GM23338 (cell line): ENCODE data around the gene UBASH3B. TPM values are rescaled to one million over a fixed set of nuclear protein-coding genes. Genes with fewer than 3 reads are reported as not detected.

Experiments
- ATAC-seq: fragments of 200-7000 bp; cut with Tn5 transposase; 3 replicates; pipeline ENCODE4 v1.9.1; 2020
- DNase-seq: peaks from one replicate; pipeline ENCODE4 v3.0.0-alpha.2; 2015; ENCODE audit warnings: low spot score
- H2AFZ ChIP-seq: fragments of 200-600 bp; sonication (generic); 2 replicates; pipeline ENCODE4 v1.8.0; 2016; ENCODE audit warnings: antibody characterized with exemption, mild to moderate bottlenecking, moderate library complexity
- H3F3A ChIP-seq: fragments of 200-600 bp; sonication (generic); replicated peaks from 2 replicates; pipeline ENCODE4 v1.8.0; 2017; ENCODE audit warnings: antibody characterized with exemption, mixed run types, low read depth
- H3K27ac ChIP-seq: fragments of 200-600 bp; sonication (generic); 2 replicates; pipeline ENCODE4 v1.6.1; 2016; ENCODE audit warnings: low read depth
- H3K27me3 ChIP-seq: fragments of 200-600 bp; sonication (generic); 2 replicates; pipeline ENCODE4 v1.8.0; 2016; ENCODE audit warnings: mild to moderate bottlenecking, mixed run types, moderate library complexity; ENCODE audit not compliant: insufficient read depth
- H3K36me3 ChIP-seq: fragments of 200-600 bp; sonication (generic); 2 replicates; pipeline ENCODE4 v1.8.0; 2016; ENCODE audit warnings: mild to moderate bottlenecking; ENCODE audit not compliant: insufficient read depth
- H3K4me1 ChIP-seq: fragments of 200-600 bp; sonication (generic); 2 replicates; pipeline ENCODE4 v1.8.0; 2016; ENCODE audit warnings: mild to moderate bottlenecking, moderate library complexity; ENCODE audit not compliant: insufficient read depth
- H3K4me2 ChIP-seq: fragments of 200-600 bp; sonication (generic); 2 replicates; pipeline ENCODE4 v1.7.1; 2017; ENCODE audit warnings: mixed run types
- H3K4me3 ChIP-seq: fragments of 200-600 bp; sonication (generic); 2 replicates; pipeline ENCODE4 v1.6.1; 2016; ENCODE audit warnings: mixed run types
- H3K79me2 ChIP-seq: fragments of 200-600 bp; sonication (generic); replicated peaks from 2 replicates; pipeline ENCODE4 v1.8.0; 2017; ENCODE audit warnings: mild to moderate bottlenecking; ENCODE audit not compliant: insufficient read depth
- H3K9me2 ChIP-seq: fragments of 200-600 bp; sonication (generic); 2 replicates; pipeline ENCODE4 v1.8.0; 2017; ENCODE audit not compliant: insufficient read depth
- H4K20me1 ChIP-seq: fragments of 200-600 bp; sonication (generic); replicated peaks from 2 replicates; pipeline ENCODE4 v1.8.0; 2017; ENCODE audit warnings: mild to moderate bottlenecking; ENCODE audit not compliant: insufficient read depth
- H3K27ac Mint-ChIP-seq: 2 replicates; pipeline ENCODE4 v1.8.0; 2020; ENCODE audit warnings: inconsistent platforms, mild to moderate bottlenecking, moderate library complexity, mixed read lengths
- H3K27me3 Mint-ChIP-seq: 3 replicates; pipeline ENCODE4 v1.8.0; 2022; ENCODE audit warnings: low read depth, mild to moderate bottlenecking, moderate library complexity, mixed read lengths, inconsistent platforms; ENCODE audit not compliant: insufficient read depth, poor library complexity
- H3K36me3 Mint-ChIP-seq: 3 replicates; pipeline ENCODE4 v1.8.0; 2021; ENCODE audit warnings: low read depth, mild to moderate bottlenecking, inconsistent platforms, moderate library complexity, mixed read lengths
- H3K4me1 Mint-ChIP-seq: 3 replicates; pipeline ENCODE4 v1.8.0; 2020; ENCODE audit warnings: mild to moderate bottlenecking, inconsistent platforms, mixed read lengths
- H3K4me3 Mint-ChIP-seq: 3 replicates; pipeline ENCODE4 v1.8.0; 2021; ENCODE audit warnings: moderate library complexity, mild to moderate bottlenecking, inconsistent platforms, mixed read lengths
- H3K9me3 Mint-ChIP-seq: 3 replicates; pipeline ENCODE4 v1.8.0; 2020; ENCODE audit warnings: moderate library complexity, mild to moderate bottlenecking, inconsistent platforms, mixed read lengths
- CREB1 ChIP-seq: fragments of 250-450 bp; sonication (Bioruptor Pico); IDR thresholded peaks from 2 replicates; pipeline ENCODE4 v1.5.0; 2020; ENCODE audit warnings: low read depth, mild to moderate bottlenecking, moderate library complexity
- EZH2phosphoT487 ChIP-seq: fragments of 200-600 bp; sonication (generic); IDR thresholded peaks from one replicate; pipeline ENCODE4 v1.8.1; 2018; ENCODE audit warnings: antibody characterized with exemption; ENCODE audit not compliant: unreplicated experiment
- JUNB ChIP-seq: IDR thresholded peaks from one replicate; pipeline ENCODE4 v1.6.1; 2016; ENCODE audit warnings: antibody characterized with exemption; ENCODE audit not compliant: unreplicated experiment
- NANOG ChIP-seq: IDR thresholded peaks from 2 replicates; pipeline ENCODE4 v1.6.1; 2016; ENCODE audit warnings: antibody characterized with exemption, borderline replicate concordance
- STAT1 ChIP-seq: IDR thresholded peaks from one replicate; pipeline ENCODE4 v1.6.1; 2016; ENCODE audit warnings: antibody characterized with exemption; ENCODE audit not compliant: unreplicated experiment
- ZNF114 ChIP-seq: fragments of 250-450 bp; sonication (Bioruptor Pico); IDR thresholded peaks from 2 replicates; pipeline ENCODE4 v1.5.0; 2020; ENCODE audit warnings: mild to moderate bottlenecking, moderate library complexity
- ZNF331 ChIP-seq: fragments of 250-450 bp; sonication (Bioruptor Pico); IDR thresholded peaks from 2 replicates; pipeline ENCODE4 v1.5.0; 2020; ENCODE audit warnings: low read depth, mild to moderate bottlenecking, moderate library complexity
- ZNF462 ChIP-seq: fragments of 250-450 bp; sonication (Bioruptor Pico); IDR thresholded peaks from 2 replicates; pipeline ENCODE4 v1.5.0; 2020; ENCODE audit warnings: mild to moderate bottlenecking, moderate library complexity
- polyA plus RNA-seq: library from polyadenylated mRNA; unstranded; fragments of >200 nt; fragmentation: Nextera tagmentation; extraction: Ambion mirVana; gene quantifications from 2 replicates; pipeline ENCODE4 v1.2.1, GENCODE V29; 2016
- total RNA-seq: library from RNA; depleted of rRNA; stranded (reverse); fragments of >200 nt; shearing (Covaris generic); gene quantifications from 2 replicates; pipeline ENCODE4 v1.2.3, GENCODE V29; 2014
- TF ChIP-seq, protein P1 (sequence below): IDR thresholded peaks from 2 replicates; pipeline ENCODE4 v1.6.1; 2016; ENCODE audit warnings: antibody characterized with exemption
- TF ChIP-seq, protein P2 (sequence below): IDR thresholded peaks from one replicate; pipeline ENCODE4 v1.6.1; 2018; ENCODE audit warnings: antibody characterized with exemption; ENCODE audit not compliant: unreplicated experiment

Gene UBASH3B
- total and polyA plus RNA-seq, 2 experiments from 2014 or later: 2.1 to 12.0 TPM

- TF ChIP-seq, protein P1, sequence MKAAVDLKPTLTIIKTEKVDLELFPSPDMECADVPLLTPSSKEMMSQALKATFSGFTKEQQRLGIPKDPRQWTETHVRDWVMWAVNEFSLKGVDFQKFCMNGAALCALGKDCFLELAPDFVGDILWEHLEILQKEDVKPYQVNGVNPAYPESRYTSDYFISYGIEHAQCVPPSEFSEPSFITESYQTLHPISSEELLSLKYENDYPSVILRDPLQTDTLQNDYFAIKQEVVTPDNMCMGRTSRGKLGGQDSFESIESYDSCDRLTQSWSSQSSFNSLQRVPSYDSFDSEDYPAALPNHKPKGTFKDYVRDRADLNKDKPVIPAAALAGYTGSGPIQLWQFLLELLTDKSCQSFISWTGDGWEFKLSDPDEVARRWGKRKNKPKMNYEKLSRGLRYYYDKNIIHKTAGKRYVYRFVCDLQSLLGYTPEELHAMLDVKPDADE: no peak
- TF ChIP-seq STAT1: no peak
- TF ChIP-seq CREB1 (CRISPR knock-in tag): no peak
- no peak for TF ChIP-seq ZNF114 (CRISPR knock-in tag)
- no peak for TF ChIP-seq ZNF331
- no peak for TF ChIP-seq NANOG
These were observed 64.8 kb downstream of the UBASH3B start (continued) for GRCh38 chr11:122720107-122720881.

- TF ChIP-seq, protein P2, sequence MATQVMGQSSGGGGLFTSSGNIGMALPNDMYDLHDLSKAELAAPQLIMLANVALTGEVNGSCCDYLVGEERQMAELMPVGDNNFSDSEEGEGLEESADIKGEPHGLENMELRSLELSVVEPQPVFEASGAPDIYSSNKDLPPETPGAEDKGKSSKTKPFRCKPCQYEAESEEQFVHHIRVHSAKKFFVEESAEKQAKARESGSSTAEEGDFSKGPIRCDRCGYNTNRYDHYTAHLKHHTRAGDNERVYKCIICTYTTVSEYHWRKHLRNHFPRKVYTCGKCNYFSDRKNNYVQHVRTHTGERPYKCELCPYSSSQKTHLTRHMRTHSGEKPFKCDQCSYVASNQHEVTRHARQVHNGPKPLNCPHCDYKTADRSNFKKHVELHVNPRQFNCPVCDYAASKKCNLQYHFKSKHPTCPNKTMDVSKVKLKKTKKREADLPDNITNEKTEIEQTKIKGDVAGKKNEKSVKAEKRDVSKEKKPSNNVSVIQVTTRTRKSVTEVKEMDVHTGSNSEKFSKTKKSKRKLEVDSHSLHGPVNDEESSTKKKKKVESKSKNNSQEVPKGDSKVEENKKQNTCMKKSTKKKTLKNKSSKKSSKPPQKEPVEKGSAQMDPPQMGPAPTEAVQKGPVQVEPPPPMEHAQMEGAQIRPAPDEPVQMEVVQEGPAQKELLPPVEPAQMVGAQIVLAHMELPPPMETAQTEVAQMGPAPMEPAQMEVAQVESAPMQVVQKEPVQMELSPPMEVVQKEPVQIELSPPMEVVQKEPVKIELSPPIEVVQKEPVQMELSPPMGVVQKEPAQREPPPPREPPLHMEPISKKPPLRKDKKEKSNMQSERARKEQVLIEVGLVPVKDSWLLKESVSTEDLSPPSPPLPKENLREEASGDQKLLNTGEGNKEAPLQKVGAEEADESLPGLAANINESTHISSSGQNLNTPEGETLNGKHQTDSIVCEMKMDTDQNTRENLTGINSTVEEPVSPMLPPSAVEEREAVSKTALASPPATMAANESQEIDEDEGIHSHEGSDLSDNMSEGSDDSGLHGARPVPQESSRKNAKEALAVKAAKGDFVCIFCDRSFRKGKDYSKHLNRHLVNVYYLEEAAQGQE: no peak
- no peak for TF ChIP-seq NANOG
- TF ChIP-seq ZNF114 (CRISPR knock-in tag): no peak
- no peak for TF ChIP-seq ZNF462 (CRISPR knock-in tag)
- no peak for TF ChIP-seq JUNB
- no peak for TF ChIP-seq ZNF331
- TF ChIP-seq, protein P1: no peak
- TF ChIP-seq EZH2phosphoT487: no peak
- H3K27ac Mint-ChIP-seq: no peak overlapping the region
- Histone ChIP-seq H3K4me2 (no peak overlapping the region), H3F3A (no peaks in the 10 kb centered on the region), H3K79me2 (no peaks in the 10 kb centered on the region), H3K9me2 (no peaks in the 10 kb centered on the region), H3K4me1 (0 out of 2 replicates have a peak, but pooled peaks cover 8% of the 10 kb centered on the region), H3K36me3 (no peaks in the 10 kb centered on the region), H3K27me3 (no peaks in the 10 kb centered on the region), H2AFZ (no peak overlapping the region), H4K20me1 (no peaks in the 10 kb centered on the region), H3K4me3 (no peak overlapping the region), H3K27ac (no peak overlapping the region)
- peaks cover 19% of the 10 kb centered on the region for H3K4me1 Mint-ChIP-seq
- DNase-seq (no peak), ATAC-seq (no peak)
- no peaks in the 10 kb centered on the region for H3K9me3 Mint-ChIP-seq
- no peak overlapping the region for H3K4me3 Mint-ChIP-seq
- H3K27me3 Mint-ChIP-seq: peaks cover 5% of the 10 kb centered on the region
- H3K36me3 Mint-ChIP-seq: no peaks in the 10 kb centered on the region
These were observed 65.9 kb downstream of the UBASH3B start for GRCh38 chr11:122721201-122721963.
